GM19397 (cell line): ENCODE measurements around the gene CYBC1.
A peak's percentile ranks its signal among the peaks of the same experiment; 100 is the strongest.

Experiments
- ATAC-seq: cut with Tn5 transposase; IDR thresholded peaks from one replicate; pipeline ENCODE4 v1.9.1; 2021; ENCODE audit warnings: mild to moderate bottlenecking, moderate library complexity; ENCODE audit not compliant: unreplicated experiment

The CYBC1 gene

DNA sequence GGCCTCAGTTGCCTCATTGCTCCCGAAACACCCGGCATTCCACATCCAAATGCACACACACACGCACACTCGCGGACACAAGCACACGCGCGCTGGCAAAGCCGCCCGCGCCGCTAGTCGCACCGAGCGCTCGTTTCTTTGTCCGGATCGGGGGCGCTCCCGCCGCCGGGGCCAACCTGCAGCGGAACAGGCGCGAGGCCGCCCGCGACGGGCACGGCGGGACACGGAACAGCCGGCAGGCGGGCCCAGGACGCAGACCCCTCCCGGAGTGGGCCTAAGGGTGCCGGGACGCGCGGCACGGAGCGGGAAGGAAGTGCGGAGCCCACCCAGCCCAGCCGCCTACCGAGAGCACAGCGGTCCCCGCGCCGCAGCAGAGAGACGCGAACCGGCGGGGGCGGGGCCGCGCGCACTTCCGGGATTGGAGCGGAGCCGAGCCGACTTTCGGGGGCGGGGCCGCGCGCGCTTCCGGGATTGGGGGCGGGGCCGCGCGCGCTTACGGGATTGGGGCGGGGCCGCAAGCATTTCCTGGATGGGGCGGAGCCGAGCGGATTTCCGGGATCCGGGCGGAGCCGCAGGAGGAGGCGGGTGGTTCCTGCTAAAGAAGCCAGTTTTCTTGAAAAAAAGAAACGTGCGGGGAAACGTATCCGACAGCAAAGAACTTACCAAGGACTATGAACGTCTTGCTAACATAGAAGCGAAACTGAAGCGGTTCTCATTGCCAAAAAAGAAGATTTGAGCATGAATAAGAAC is at the start of gene CYBC1:
TSS of gene CYBC1 (minus strand) at position 396 of the 750 bp plus-strand sequence. CDS start 1,498 bp downstream, outside the sequence.
- peak; percentile 63 for ATAC-seq

DNA sequence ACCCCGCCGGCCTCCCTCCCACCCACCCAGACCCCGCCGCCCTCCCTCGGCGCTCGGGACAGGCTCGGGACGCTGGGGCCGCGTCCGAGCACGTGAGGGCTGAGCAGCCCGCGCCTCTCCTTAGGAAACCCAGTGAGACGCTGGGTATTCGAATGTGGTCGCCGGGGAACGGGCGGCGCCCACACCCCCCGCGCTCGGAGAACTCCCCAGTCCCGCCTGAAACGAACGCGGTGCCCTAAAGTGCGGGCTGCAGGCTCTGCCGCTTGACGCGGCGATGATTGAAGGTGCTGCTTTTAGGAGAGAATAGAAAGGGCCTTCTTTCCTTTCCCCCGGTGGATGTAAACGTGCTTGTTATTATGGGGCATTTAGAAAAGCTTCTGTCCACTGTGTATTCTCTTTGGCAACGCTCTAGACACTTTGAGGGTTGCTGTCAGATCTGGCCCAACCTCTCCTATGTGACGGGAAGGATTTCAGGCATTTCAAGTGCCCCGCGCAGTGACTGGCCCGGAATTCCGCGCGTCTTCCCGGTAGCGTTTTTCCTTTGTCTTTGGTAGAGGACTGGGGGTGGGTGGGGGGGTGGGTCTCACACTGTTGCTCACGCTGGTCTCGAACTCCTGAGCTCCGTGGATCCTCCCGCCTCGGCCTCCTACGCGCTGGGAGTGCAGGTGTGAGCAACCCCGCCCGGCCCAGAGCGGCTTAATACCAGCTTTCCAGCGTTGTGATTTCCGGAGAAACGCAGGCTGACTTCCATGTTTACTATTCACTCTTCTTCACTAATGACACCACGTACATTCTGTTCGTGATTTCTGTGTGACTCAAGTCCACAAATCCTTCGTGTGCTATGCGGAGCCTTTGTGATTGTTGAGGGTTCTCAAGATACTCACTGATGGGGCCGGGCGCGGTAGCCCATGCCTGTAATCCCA is 47.2 kb upstream of the CYBC1 start:
- no peak for ATAC-seq

- peak; percentile 68 for ATAC-seq
These were observed 46.2 kb upstream of the CYBC1 start for GRCh38 chr17:82496529-82497434.

GRCh38 chr17:82495844-82496528 is 45.4 kb upstream of the CYBC1 start:
- ATAC-seq, result no peak

DNA sequence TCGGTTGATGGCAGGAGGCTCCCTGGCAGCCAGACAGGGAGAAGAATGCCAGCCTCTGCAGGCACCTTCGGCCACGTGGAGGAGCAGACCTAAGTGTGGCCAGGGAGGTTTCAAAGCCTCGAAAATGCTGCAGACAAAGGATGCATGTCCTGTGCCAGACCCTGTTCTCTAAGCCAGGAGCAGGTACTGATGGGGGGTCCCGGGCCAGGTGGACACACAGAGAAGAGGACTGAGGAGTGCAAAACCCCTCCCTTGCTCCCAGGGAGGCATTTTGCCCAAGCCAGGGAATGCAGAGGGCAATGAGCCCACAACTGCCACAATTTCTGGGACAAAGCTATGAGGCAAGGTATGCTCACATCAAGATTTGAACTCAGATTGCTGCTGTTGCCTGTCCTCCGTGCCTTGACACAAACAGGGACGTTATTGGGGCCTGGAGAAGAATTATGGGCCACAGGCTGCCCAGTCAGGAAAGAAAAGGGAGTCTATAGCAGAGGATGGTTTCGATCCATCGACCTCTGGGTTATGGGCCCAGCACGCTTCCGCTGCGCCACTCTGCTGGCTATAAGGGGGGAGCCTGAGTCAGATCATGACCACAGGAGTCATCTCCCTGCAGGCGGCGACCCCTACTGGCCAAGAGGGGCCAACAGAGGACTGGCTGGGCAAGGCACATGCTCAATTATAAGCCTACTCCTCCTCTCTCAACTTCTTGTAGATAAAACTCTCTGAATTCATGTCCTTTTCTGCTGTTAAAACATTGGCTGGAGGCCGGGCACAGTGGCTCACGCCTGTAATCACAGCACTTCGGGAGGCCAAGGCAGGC is 43.9 kb upstream of the CYBC1 start:
- ATAC-seq, result peak; percentile 48

DNA sequence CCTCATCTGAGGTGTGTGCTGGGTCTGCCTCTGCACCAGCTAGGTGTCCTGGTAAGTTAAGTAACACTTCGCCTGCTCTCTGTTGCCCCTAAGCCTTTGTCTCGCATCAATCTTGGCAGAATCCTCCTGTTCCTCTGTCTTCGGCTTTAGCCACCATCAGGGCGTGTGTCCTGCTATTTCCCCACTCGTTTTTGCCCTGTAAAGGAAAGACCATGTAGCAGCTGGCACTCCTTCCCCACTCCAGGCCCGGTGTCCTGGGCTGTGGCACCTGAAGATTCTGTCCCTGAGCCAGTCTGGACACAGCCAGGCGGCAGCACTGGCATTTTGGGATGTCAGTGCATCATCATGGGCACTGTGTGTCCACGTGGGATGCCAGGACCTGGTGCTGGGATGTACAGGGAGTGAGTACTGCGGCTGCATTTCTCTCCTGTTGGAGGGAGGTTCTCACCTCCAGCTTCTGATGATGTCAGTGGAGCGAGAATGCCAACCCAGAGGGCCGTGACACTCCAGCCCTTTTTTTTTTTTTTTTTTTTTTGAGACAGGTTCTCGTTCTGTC is 42.8 kb upstream of the CYBC1 start:
- ATAC-seq, result no peak

GRCh38 chr17:82492643-82493225 is 42.2 kb upstream of the CYBC1 start:
- ATAC-seq, result no peak

GRCh38 chr17:82491533-82491932 is 41.0 kb upstream of the CYBC1 start:
- ATAC-seq, result no peak

GRCh38 chr17:82491196-82491530 is 40.6 kb upstream of the CYBC1 start:
- no peak for ATAC-seq

- ATAC-seq, result no peak
These were observed 40.1 kb upstream of the CYBC1 start for GRCh38 chr17:82490512-82491195.

DNA sequence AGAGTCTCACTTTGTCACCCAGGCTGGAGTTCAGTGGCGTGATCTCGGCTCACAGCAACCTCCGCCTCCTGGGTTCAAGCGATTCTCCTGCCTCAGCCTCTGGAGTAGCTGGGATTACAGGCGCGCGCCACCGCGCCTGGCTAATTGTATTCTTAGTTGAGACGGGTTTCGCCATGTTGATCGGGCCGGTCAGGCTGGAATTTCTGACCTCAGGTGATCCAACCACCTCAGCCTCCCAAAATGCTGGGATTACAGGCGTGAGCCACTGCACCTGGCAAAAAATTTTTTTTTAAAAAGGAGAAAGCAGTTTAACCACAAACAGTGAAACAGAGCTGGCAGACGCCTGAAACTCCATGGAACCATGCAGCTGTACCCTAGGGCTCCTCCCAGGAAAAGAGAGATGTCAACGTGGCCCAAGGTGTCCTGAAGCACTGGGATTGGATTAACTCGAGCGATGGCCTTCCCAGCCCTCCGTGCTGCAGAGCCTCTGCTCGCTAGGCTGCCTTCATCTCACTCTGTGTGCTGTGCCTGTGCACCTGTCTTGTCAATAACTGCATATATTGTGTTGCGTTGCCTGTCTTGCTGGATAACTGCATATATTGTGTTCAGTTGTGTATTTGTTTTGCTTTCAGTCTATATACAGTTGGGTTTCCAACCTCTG is 39.4 kb upstream of the CYBC1 start:
- ATAC-seq, result no peak

DNA sequence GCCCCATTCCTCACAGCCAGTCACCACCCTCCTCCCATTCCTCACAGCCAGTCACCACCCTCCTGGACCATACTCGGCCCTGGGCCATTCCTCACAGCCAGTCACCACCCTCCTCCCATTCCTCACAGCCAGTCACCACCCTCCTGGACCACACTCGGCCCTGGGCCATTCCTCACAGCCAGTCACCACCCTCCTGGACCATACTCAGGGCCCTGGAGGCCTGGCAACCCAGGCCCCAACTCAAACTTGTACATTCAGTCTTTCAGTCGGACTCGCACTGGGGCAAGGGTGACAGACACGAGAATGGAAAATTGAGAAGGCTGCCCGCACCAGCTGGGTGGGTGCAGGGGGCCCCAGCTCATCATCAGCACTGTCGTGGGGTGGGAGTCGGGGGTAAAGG is 38.6 kb upstream of the CYBC1 start:
- ATAC-seq, result no peak

- no peak for ATAC-seq
These were observed 37.4 kb upstream of the CYBC1 start for GRCh38 chr17:82487910-82488309.

DNA sequence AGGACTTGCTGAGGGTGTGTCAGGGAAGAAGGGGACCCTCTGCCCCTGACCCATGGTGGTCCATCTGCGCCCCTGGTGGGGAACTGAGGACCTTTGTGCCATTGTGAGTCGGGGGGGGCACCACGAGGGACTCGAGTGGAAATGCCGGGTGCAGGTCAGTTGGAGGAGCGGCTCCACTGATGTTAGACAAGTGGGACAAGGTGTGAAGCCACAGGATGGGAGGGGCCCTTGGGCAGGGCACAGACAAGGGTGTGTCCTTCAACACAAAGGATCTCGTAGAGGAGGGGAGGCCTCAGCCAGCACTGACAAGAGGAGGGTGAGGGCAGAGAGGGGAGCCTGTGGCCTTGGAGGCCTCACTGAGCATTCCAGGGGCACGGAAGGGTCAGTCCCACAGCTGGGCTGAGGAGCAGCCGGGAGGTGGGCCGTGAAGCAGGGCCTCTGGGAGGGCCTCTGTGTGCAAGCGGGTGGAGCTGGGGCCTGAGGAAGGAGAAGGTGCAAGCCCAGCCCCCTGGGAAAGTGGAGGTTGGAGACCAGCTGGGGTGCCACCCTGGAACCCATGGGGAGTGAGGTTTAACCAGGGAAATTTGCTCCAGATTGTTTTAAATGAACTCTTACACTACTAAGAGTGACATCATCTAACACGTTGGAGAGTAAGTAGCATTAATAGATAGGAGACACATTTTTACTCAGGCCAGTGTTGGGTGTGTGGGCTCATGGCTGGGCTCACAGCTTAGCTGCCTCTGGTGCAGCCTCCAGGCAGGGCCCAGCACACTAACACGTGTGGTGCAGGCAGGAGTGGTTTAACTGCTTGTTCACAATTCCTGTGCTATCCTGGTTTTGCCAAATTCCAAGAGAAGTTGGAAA is 35.9 kb upstream of the CYBC1 start:
- ATAC-seq, result no peak

GRCh38 chr17:82483836-82484235 is 33.3 kb upstream of the CYBC1 start:
- ATAC-seq, result no peak

- no peak for ATAC-seq
These were observed 32.7 kb upstream of the CYBC1 start for GRCh38 chr17:82483204-82483660.

GRCh38 chr17:82480318-82480717 is 29.8 kb upstream of the CYBC1 start:
- no peak for ATAC-seq
